ENCODE data around the gene SCUBE3. TPM values are rescaled to one million over a fixed set of nuclear protein-coding genes. Genes with fewer than 3 reads are reported as not detected.

The SCUBE3 gene
- total RNA-seq, 2 experiments from 2014 or later: 0.20 to 0.22 TPM

GRCh38 chr6:35185971-35186370 lies 27.8 kb upstream of the SCUBE3 start:
- Mint-ChIP-seq H3K27ac (no peak overlapping the region), H3K36me3 (no peaks in the 10 kb centered on the region), H3K9me3 (no peaks in the 10 kb centered on the region), H3K27me3 (peaks cover 32% of the 10 kb centered on the region), H3K4me3 (no peak overlapping the region), H3K4me1 (peaks cover 3% of the 10 kb centered on the region)
- DNase-seq (no peak), ATAC-seq (ENCODE audit: low read depth) (no peak)
- POLR2A ChIA-PET: no interaction called here

GRCh38 chr6:35186571-35186970 lies 27.2 kb upstream of the SCUBE3 start:
- H3K4me1 Mint-ChIP-seq: peaks cover 6% of the 10 kb centered on the region
- POLR2A ChIA-PET: no interaction called here
- H3K27ac Mint-ChIP-seq: no peak overlapping the region
- ATAC-seq (ENCODE audit: low read depth) (no peak), DNase-seq (no peak)
- H3K36me3 Mint-ChIP-seq: no peaks in the 10 kb centered on the region
- H3K9me3 Mint-ChIP-seq: no peaks in the 10 kb centered on the region
- peaks cover 29% of the 10 kb centered on the region for H3K27me3 Mint-ChIP-seq
- no peak overlapping the region for H3K4me3 Mint-ChIP-seq

DNA sequence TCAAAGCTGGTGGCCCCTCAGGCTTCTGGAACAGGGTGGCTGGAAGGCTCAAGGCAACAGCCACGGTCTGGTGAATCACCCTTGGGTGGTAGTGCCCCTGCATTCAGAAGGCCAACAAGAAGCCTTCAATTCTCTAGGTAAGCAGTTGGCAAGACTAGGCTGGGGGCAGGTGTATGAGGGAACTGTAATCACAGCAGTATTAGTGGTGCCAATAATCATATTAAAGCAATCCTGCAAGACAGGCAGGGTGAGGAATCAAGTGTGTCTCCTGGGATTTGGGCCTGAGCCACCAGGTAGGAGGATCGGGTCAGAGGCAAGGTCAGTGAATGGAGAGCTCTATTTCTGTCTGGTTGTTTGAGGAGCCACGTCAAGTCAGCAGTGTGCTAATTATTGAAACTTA lies 24.9 kb upstream of the SCUBE3 start:
- no peak overlapping the region for H3K27ac Mint-ChIP-seq
- DNase-seq: no peak
- peaks cover 20% of the 10 kb centered on the region for H3K27me3 Mint-ChIP-seq
- no peak for ATAC-seq (ENCODE audit: low read depth)
- no peaks in the 10 kb centered on the region for H3K9me3 Mint-ChIP-seq
- peaks cover 6% of the 10 kb centered on the region for H3K4me1 Mint-ChIP-seq
- POLR2A ChIA-PET: no interaction called here
- H3K36me3 Mint-ChIP-seq: no peaks in the 10 kb centered on the region
- H3K4me3 Mint-ChIP-seq: no peak overlapping the region

GRCh38 chr6:35190306-35190705 lies 23.4 kb upstream of the SCUBE3 start:
- DNase-seq (no peak), ATAC-seq (ENCODE audit: low read depth) (no peak)
- Mint-ChIP-seq H3K27me3 (peaks cover 8% of the 10 kb centered on the region), H3K27ac (no peak overlapping the region), H3K4me1 (peaks cover 6% of the 10 kb centered on the region), H3K4me3 (no peak overlapping the region), H3K36me3 (no peaks in the 10 kb centered on the region), H3K9me3 (no peaks in the 10 kb centered on the region)
- POLR2A ChIA-PET: no interaction called here

- DNase-seq: no peak
- H3K27me3 Mint-ChIP-seq: peaks cover 14% of the 10 kb centered on the region
- H3K4me1 Mint-ChIP-seq: peaks cover 6% of the 10 kb centered on the region
- no peaks in the 10 kb centered on the region for H3K36me3 Mint-ChIP-seq
- no peak overlapping the region for H3K4me3 Mint-ChIP-seq
- H3K9me3 Mint-ChIP-seq: no peaks in the 10 kb centered on the region
- POLR2A ChIA-PET: no interaction called here
- H3K27ac Mint-ChIP-seq: no peak overlapping the region
- no peak for ATAC-seq (ENCODE audit: low read depth)
Observed at GRCh38 chr6:35191889-35192288, 21.9 kb upstream of the SCUBE3 start.

GRCh38 chr6:35192301-35192860 lies 21.4 kb upstream of the SCUBE3 start:
- H3K4me3 Mint-ChIP-seq: no peak overlapping the region
- ATAC-seq (ENCODE audit: low read depth): no peak
- no peaks in the 10 kb centered on the region for H3K36me3 Mint-ChIP-seq
- H3K4me1 Mint-ChIP-seq: peaks cover 6% of the 10 kb centered on the region
- no peak overlapping the region for H3K27ac Mint-ChIP-seq
- H3K9me3 Mint-ChIP-seq: no peaks in the 10 kb centered on the region
- POLR2A ChIA-PET: no interaction called here
- peaks cover 18% of the 10 kb centered on the region for H3K27me3 Mint-ChIP-seq
- no peak for DNase-seq

DNA sequence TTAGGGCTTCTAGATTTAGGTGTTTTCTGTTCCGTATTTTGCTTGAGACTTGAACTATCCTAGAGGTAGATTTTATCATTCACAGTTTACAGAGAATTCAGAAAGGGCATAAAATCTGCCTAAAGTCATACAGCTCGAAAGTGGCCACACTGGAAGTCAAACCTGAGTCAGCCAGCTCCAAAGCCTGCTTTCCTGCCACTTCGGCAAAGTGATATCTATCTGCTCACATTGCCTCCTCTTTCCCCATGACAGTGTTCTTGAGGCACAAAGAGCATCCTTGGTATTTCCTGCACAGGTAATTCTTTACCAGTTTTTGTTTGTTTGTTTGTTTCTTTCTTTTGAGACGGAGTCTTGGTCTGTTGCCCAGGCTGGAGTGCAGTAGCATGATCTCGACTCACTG lies 19.4 kb upstream of the SCUBE3 start:
- ATAC-seq (ENCODE audit: low read depth) (no peak), DNase-seq (no peak)
- Mint-ChIP-seq H3K27ac (no peak overlapping the region), H3K9me3 (no peaks in the 10 kb centered on the region), H3K27me3 (peaks cover 30% of the 10 kb centered on the region), H3K36me3 (no peaks in the 10 kb centered on the region), H3K4me1 (peaks cover 6% of the 10 kb centered on the region), H3K4me3 (no peak overlapping the region)
- POLR2A ChIA-PET: no interaction called here

DNA sequence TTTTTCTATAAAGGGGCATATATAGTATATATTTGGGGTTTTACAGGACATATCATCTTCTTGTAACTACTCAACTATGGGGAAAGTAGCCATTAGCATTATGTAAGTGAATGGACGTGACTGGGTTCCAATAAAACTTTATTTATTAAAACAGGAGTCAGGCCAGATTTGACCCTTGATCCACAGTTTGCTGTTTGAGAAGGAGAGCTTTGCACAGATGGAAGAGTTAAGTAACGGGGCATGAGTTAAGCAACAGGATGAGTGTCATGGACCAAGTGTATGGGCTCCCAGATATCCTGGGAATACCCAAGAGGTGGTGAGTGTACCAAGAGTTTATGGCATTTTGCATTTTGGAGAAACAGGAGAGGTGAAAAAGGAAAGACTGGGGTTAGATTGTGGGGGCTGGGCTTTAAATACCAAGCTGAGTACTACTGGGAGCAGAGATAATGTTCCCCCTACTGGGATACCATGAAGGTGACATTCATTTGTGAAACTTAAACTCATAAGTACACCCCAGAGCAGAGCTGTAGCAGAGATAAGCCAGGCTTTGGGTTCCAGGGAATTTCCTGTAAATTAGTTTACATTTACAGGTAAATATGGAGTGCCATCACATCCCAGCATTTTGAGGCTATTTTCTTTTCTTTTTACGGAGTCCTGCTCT lies 18.5 kb upstream of the SCUBE3 start:
- H3K36me3 Mint-ChIP-seq: no peaks in the 10 kb centered on the region
- DNase-seq: no peak
- peaks cover 6% of the 10 kb centered on the region for H3K4me1 Mint-ChIP-seq
- no peak overlapping the region for H3K27ac Mint-ChIP-seq
- POLR2A ChIA-PET: interaction anchor here (0.5 kb wide), 1 partner anchor 159 kb away, joined by 6 read pairs; no protein-coding TSS in a partner anchor
- no peak overlapping the region for H3K4me3 Mint-ChIP-seq
- no peaks in the 10 kb centered on the region for H3K9me3 Mint-ChIP-seq
- peaks cover 36% of the 10 kb centered on the region for H3K27me3 Mint-ChIP-seq
- no peak for ATAC-seq (ENCODE audit: low read depth)

- Mint-ChIP-seq H3K4me3 (no peak overlapping the region), H3K9me3 (no peaks in the 10 kb centered on the region), H3K4me1 (no peaks in the 10 kb centered on the region), H3K27me3 (peaks cover 36% of the 10 kb centered on the region), H3K27ac (no peak overlapping the region), H3K36me3 (no peaks in the 10 kb centered on the region)
- ATAC-seq (ENCODE audit: low read depth) (no peak), DNase-seq (no peak)
- POLR2A ChIA-PET: no interaction called here
Observed at GRCh38 chr6:35197196-35197595, 16.6 kb upstream of the SCUBE3 start.

GRCh38 chr6:35199866-35200265 lies 13.9 kb upstream of the SCUBE3 start:
- POLR2A ChIA-PET: no interaction called here
- no peak for DNase-seq
- H3K27me3 Mint-ChIP-seq: peaks cover 54% of the 10 kb centered on the region
- no peaks in the 10 kb centered on the region for H3K4me1 Mint-ChIP-seq
- no peak overlapping the region for H3K4me3 Mint-ChIP-seq
- no peak overlapping the region for H3K27ac Mint-ChIP-seq
- H3K36me3 Mint-ChIP-seq: no peaks in the 10 kb centered on the region
- no peaks in the 10 kb centered on the region for H3K9me3 Mint-ChIP-seq
- no peak for ATAC-seq (ENCODE audit: low read depth)

DNA sequence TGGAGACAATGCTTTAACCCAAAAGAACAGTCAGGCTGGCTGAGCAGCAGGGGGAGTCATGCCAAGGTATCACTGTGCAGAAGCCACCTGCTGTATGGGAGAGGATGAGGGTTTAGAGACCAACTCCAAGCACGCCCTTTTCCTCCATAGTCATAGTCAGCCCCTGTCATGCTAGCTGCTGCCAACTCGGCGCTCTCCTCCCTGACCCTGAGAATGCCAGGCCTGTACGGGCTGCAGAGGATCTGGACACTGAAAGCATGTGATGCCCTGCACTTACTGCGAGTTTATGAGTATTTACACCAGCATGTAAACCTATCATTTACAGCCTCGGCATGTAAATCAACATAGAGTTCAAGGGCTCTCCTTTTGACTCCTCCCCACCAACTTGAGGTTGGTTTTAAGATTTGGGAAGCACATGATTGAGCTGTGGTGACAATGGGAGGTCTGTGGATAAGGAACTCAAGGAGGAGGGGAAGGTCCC lies 11.7 kb upstream of the SCUBE3 start:
- peaks cover 1% of the 10 kb centered on the region for H3K4me1 Mint-ChIP-seq
- no peaks in the 10 kb centered on the region for H3K9me3 Mint-ChIP-seq
- no peaks in the 10 kb centered on the region for H3K36me3 Mint-ChIP-seq
- H3K27ac Mint-ChIP-seq: no peak overlapping the region
- POLR2A ChIA-PET: no interaction called here
- peaks cover 61% of the 10 kb centered on the region for H3K27me3 Mint-ChIP-seq
- ATAC-seq (ENCODE audit: low read depth) (no peak), DNase-seq (no peak)
- no peak overlapping the region for H3K4me3 Mint-ChIP-seq

DNA sequence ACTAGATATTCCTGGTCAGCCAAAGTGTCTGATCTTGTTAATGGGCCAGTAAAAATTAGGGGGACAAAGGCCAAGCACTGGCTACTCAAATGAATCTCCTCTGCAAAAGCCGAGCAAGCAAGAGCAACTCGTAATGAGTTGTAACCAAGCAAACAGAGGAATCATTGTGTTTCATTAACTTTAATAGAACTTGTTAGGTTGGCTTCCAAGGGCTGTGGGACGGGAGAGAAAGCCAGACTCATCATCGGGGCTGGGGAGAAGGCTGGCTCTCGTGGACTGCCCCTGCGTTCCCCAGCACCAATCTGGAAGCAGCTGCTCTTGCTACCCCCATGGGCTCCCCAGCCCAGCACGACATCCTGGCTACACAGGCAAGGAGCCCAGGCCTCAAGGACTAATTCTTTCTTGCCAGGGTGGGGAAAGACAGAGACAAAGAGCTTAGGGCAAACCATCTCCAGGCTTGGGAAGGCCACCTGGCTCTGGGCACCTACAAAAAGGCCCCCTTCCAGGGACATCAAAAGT lies 10.5 kb upstream of the SCUBE3 start:
- Mint-ChIP-seq H3K36me3 (no peaks in the 10 kb centered on the region), H3K9me3 (no peaks in the 10 kb centered on the region), H3K4me3 (no peak overlapping the region), H3K27ac (no peak overlapping the region), H3K4me1 (peaks cover 1% of the 10 kb centered on the region), H3K27me3 (peaks cover 61% of the 10 kb centered on the region)
- DNase-seq (no peak), ATAC-seq (ENCODE audit: low read depth) (no peak)
- POLR2A ChIA-PET: no interaction called here

GRCh38 chr6:35203680-35204079 lies 10.1 kb upstream of the SCUBE3 start:
- ATAC-seq (ENCODE audit: low read depth): no peak
- peaks cover 61% of the 10 kb centered on the region for H3K27me3 Mint-ChIP-seq
- H3K9me3 Mint-ChIP-seq: no peaks in the 10 kb centered on the region
- H3K4me3 Mint-ChIP-seq: no peak overlapping the region
- no peak overlapping the region for H3K27ac Mint-ChIP-seq
- H3K4me1 Mint-ChIP-seq: peaks cover 1% of the 10 kb centered on the region
- DNase-seq: no peak
- no peaks in the 10 kb centered on the region for H3K36me3 Mint-ChIP-seq
- POLR2A ChIA-PET: no interaction called here

DNA sequence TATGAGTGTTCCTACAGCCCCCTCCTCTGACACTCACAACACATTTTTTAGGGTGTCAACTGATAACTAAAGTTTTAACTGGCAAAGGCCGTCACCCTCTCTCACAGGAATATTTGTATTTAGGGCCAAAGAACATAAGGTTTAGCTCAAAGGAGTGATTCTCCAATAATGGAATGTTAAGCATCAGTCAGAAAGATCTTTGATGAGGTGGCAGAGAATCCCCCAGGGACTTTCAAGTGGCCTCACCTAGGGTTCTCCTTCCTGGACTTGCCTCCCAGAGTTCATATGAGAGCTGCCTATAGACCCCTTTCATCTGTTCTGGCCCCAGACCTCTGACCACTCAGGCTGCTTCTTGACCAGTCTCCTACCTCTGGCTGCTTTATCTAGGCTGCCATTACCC lies 7.4 kb upstream of the SCUBE3 start:
- Mint-ChIP-seq H3K9me3 (no peaks in the 10 kb centered on the region), H3K4me3 (no peak overlapping the region), H3K27ac (no peak overlapping the region), H3K36me3 (no peaks in the 10 kb centered on the region), H3K27me3 (peaks cover 72% of the 10 kb centered on the region), H3K4me1 (peaks cover 4% of the 10 kb centered on the region)
- DNase-seq (no peak), ATAC-seq (ENCODE audit: low read depth) (no peak)
- POLR2A ChIA-PET: no interaction called here
